Sigmoid colon (tissue), 7 donors: ENCODE measurements around the gene BCAS3. TPM values are rescaled to one million over a fixed set of nuclear protein-coding genes. Genes with fewer than 3 reads are reported as not detected.

Source experiments
- DNase-seq: peaks from one replicate; pipeline ENCODE4 v3.0.0-alpha.2; 2019
- H3K27ac ChIP-seq, 4 donors: fragments of 200-600 bp; sonication (generic); one replicate each; pipeline ENCODE4 v1.5.1; 2016 to 2019; ENCODE audit warnings: mild to moderate bottlenecking in 1 of 4
- H3K27me3 ChIP-seq, 3 donors: fragments of 200-600 bp; sonication (generic); one replicate each; pipeline ENCODE4 v1.5.1; 2019; ENCODE audit warnings: mild to moderate bottlenecking in 1 of 3
- H3K36me3 ChIP-seq, 4 donors: fragments of 200-600 bp; sonication (generic); one replicate each; pipeline ENCODE4 v1.5.1; 2016 to 2019
- H3K4me1 ChIP-seq, 4 donors: fragments of 200-600 bp; sonication (generic); one replicate each; pipeline ENCODE4 v1.5.1; 2017 to 2019
- H3K4me3 ChIP-seq, 4 donors: fragments of 200-600 bp; sonication (generic); one replicate each; pipeline ENCODE4 v1.5.1; 2017 to 2019; ENCODE audit warnings: mild to moderate bottlenecking in 2 of 4, moderate library complexity in 1 of 4
- H3K9me3 ChIP-seq, 4 donors: fragments of 200-600 bp in 3 of 4; sonication (generic) in 3 of 4; one replicate each; pipeline versions ENCODE4 v1.5.1 to v1.6.1; 2013 to 2019
- CTCF ChIP-seq, 4 experiments: fragments of 450-650 bp in 3 of 4; fragments of 200-600 bp in 1 of 4; IDR thresholded peaks; one replicate each; pipeline ENCODE4 v1.5.1; 2016 to 2019; ENCODE audit warnings: antibody characterized with exemption in 4 of 4, mild to moderate bottlenecking in 3 of 4, moderate library complexity in 2 of 4
- EP300 ChIP-seq, 4 donors: sonication (generic); formaldehyde crosslinking; IDR thresholded peaks; one replicate each; pipeline ENCODE4 v1.6.1; 2017; ENCODE audit warnings: antibody characterized with exemption in 4 of 4
- POLR2A ChIP-seq, 2 donors: fragments of 450-650 bp; IDR thresholded peaks; one replicate each; pipeline ENCODE4 v1.6.1; 2016; ENCODE audit warnings: antibody characterized with exemption in 2 of 2, mild to moderate bottlenecking in 2 of 2, moderate library complexity in 2 of 2
- POLR2AphosphoS5 ChIP-seq, 4 donors: sonication (generic); formaldehyde crosslinking; IDR thresholded peaks; one replicate each; pipeline ENCODE4 v1.6.1; 2017; ENCODE audit warnings: antibody characterized with exemption in 4 of 4
- WGBS, 2 donors: extraction: QIAGEN DNeasy Blood & Tissue Kit; methylation state at CpG; one replicate each; pipeline ENCODE4 v1.1.7; 2013; 5-methylcytosine and 5-hydroxymethylcytosine counted together
- intact Hi-C: fragments of 100-400 bp; cut with DNase I; formaldehyde crosslinking; loops from one replicate; pipeline ENCODE4 v1.15.1; 2023
- polyA plus RNA-seq, 3 donors: library from polyadenylated mRNA; stranded (reverse); fragments of 200-250 nt; gene quantifications; one replicate each; pipeline ENCODE4 v1.2.3, GENCODE V29; 2013
- total RNA-seq, 4 donors: library from RNA; depleted of rRNA; stranded (reverse); fragments of >200 nt; gene quantifications; one replicate each; pipeline ENCODE4 v1.1.0, GENCODE V29; 2016
- donor health status: healthy with polysubstance abuse.
- donor health status: Bipolar disorder and iron deficiency.
- donor health status: healthy.

BCAS3 gene
- total and polyA plus RNA-seq, 7 donors = 6.3 to 38.5 (median 28.5) TPM

GRCh38 chr17:61420052-61420451 is 742.4 kb downstream of the BCAS3 start:
- Histone ChIP-seq H3K4me1 (peaks cover 0 to 8% (median 8%) of the 10 kb centered on the region in 4 donors), H3K4me3 (no peak overlapping the region), H3K27me3 (peaks cover 0 to 68% (median 3%) of the 10 kb centered on the region in 3 donors), H3K9me3 (no peaks in the 10 kb centered on the region), H3K36me3 (no peaks in the 10 kb centered on the region), H3K27ac (no peak overlapping the region)
- intact Hi-C loops = no loop called here
- TF ChIP-seq CTCF (IDR thresholded peaks at IDR 0.05) (no peak), POLR2A (IDR thresholded peaks at IDR 0.05) (no peak), POLR2AphosphoS5 (IDR thresholded peaks at IDR 0.05) (no peak), EP300 (IDR thresholded peaks at IDR 0.05) (no peak)
- WGBS, 2 donors = 61 to 75% methylated on average over 4 of the region's 4 CpGs
- DNase-seq = no peak

- intact Hi-C loops = no loop called here
- H3K36me3 ChIP-seq = no peaks in the 10 kb centered on the region
- peaks cover 0 to 8% (median 8%) of the 10 kb centered on the region in 4 donors for H3K4me1 ChIP-seq
- DNase-seq = no peak
- TF ChIP-seq POLR2AphosphoS5 (IDR thresholded peaks at IDR 0.05) (no peak), EP300 (IDR thresholded peaks at IDR 0.05) (no peak), POLR2A (IDR thresholded peaks at IDR 0.05) (no peak), CTCF (IDR thresholded peaks at IDR 0.05) (no peak)
- H3K9me3 ChIP-seq = no peaks in the 10 kb centered on the region
- no peak overlapping the region for H3K27ac ChIP-seq
- WGBS, 2 donors = 86 to 94% methylated on average over 4 of the region's 4 CpGs
- H3K4me3 ChIP-seq = no peak overlapping the region
- H3K27me3 ChIP-seq = peaks cover 0 to 73% (median 3%) of the 10 kb centered on the region in 3 donors
Observed at GRCh38 chr17:61420745-61421398, 743.2 kb downstream of the BCAS3 start.

- TF ChIP-seq POLR2A (IDR thresholded peaks at IDR 0.05) (no peak), POLR2AphosphoS5 (IDR thresholded peaks at IDR 0.05) (no peak), EP300 (IDR thresholded peaks at IDR 0.05) (no peak)
- Histone ChIP-seq H3K36me3 (no peaks in the 10 kb centered on the region), H3K27me3 (peaks cover 0 to 73% (median 3%) of the 10 kb centered on the region in 3 donors), H3K4me1 (peaks cover 0 to 7% (median 7%) of the 10 kb centered on the region in 4 donors), H3K27ac (no peak overlapping the region), H3K4me3 (no peak overlapping the region), H3K9me3 (no peaks in the 10 kb centered on the region)
- no peak for DNase-seq
- WGBS, 2 donors = 87 to 91% methylated on average over 4 of the region's 4 CpGs
- intact Hi-C loops = no loop called here
Observed at GRCh38 chr17:61421460-61421859, 743.8 kb downstream of the BCAS3 start.

- H3K4me3 ChIP-seq = no peak overlapping the region
- no peaks in the 10 kb centered on the region for H3K9me3 ChIP-seq
- H3K27me3 ChIP-seq = peaks cover 0 to 70% (median 3%) of the 10 kb centered on the region in 3 donors
- intact Hi-C loops = no loop called here
- DNase-seq = no peak
- H3K36me3 ChIP-seq = no peaks in the 10 kb centered on the region
- no peak overlapping the region for H3K27ac ChIP-seq
- WGBS, 2 donors = 66 to 78% methylated on average over 5 of the region's 5 CpGs
- no peaks in the 10 kb centered on the region for H3K4me1 ChIP-seq
- TF ChIP-seq POLR2A (IDR thresholded peaks at IDR 0.05) (peak in 1 of 2 donors; percentile 19), POLR2AphosphoS5 (IDR thresholded peaks at IDR 0.05) (no peak)
Observed at GRCh38 chr17:61422116-61422799, 744.6 kb downstream of the BCAS3 start.

- H3K4me1 ChIP-seq = no peaks in the 10 kb centered on the region
- DNase-seq = no peak
- WGBS, 2 donors = 44 to 51% methylated on average over 2 of the region's 2 CpGs
- H3K9me3 ChIP-seq = no peaks in the 10 kb centered on the region
- TF ChIP-seq CTCF (IDR thresholded peaks at IDR 0.05) (no peak), POLR2AphosphoS5 (IDR thresholded peaks at IDR 0.05) (no peak), EP300 (IDR thresholded peaks at IDR 0.05) (no peak), POLR2A (IDR thresholded peaks at IDR 0.05) (no peak)
- no peaks in the 10 kb centered on the region for H3K36me3 ChIP-seq
- peaks cover 0 to 65% (median 3%) of the 10 kb centered on the region in 3 donors for H3K27me3 ChIP-seq
- no peak overlapping the region for H3K4me3 ChIP-seq
- intact Hi-C loops = no loop called here
- no peak overlapping the region for H3K27ac ChIP-seq
Observed at GRCh38 chr17:61422869-61423268, 745.2 kb downstream of the BCAS3 start.
